Pancreas (tissue), 10 donors: ENCODE measurements around the gene TMEM131L. TPM values are rescaled to one million over a fixed set of nuclear protein-coding genes. Genes with fewer than 3 reads are reported as not detected.

Source experiments
- ATAC-seq, 4 donors: fragments of 200-7000 bp; cut with Tn5 transposase; one replicate each; pipeline versions ENCODE4 v1.8.0 to v1.9.1; 2020; ENCODE audit warnings: mild to moderate bottlenecking in 4 of 4, moderate library complexity in 4 of 4
- DNase-seq, 6 donors: peaks; one replicate each; pipeline ENCODE4 v3.0.0-alpha.2; 2020
- FAIRE-seq: peaks from 2 replicates; lab custom pipeline; 2012; peaks lifted over from hg19 to GRCh38; lab: Jason Lieb, UNC
- H3K27ac ChIP-seq, 4 donors: fragments of 200-600 bp; sonication (generic); 1 replicate in 3 of 4; 2 replicates in 1 of 4; pipeline versions ENCODE4 v1.5.0 to v1.8.0; 2020
- H3K27me3 ChIP-seq, 4 donors: fragments of 200-600 bp; one replicate each; pipeline ENCODE4 v1.8.0; 2021
- H3K36me3 ChIP-seq, 3 donors: fragments of 200-600 bp; sonication (generic) in 1 of 3; one replicate each; pipeline versions ENCODE4 v1.5.0 to v1.8.0; 2020 to 2021
- H3K4me1 ChIP-seq, 3 donors: fragments of 200-600 bp; one replicate each; pipeline ENCODE4 v1.8.0; 2021
- H3K4me3 ChIP-seq, 4 donors: fragments of 200-600 bp; sonication (generic) in 2 of 4; one replicate each; pipeline versions ENCODE4 v1.5.0 to v1.8.0; 2020 to 2021
- H3K9me3 ChIP-seq, 4 donors: fragments of 200-600 bp; one replicate each; pipeline ENCODE4 v1.8.0; 2021
- CTCF ChIP-seq, 4 donors: fragments of 200-600 bp; sonication (generic) in 3 of 4; IDR thresholded peaks; one replicate each; pipeline versions ENCODE4 v1.5.0 to v1.8.0; 2021; ENCODE audit warnings: antibody characterized with exemption in 4 of 4
- WGBS, 2 donors: extraction: QIAGEN DNeasy Blood & Tissue Kit; methylation state at CpG; one replicate each; pipeline ENCODE4 v1.1.7; 2013; 5-methylcytosine and 5-hydroxymethylcytosine counted together
- intact Hi-C, 3 donors: fragments of 100-400 bp; cut with DNase I; formaldehyde crosslinking; loops; one replicate each; pipeline versions ENCODE4 v1.11.1 to v1.14.2; 2022
- polyA plus RNA-seq, 2 donors: library from polyadenylated mRNA; stranded (reverse); fragments of 200-250 nt; gene quantifications; one replicate each; pipeline ENCODE4 v1.2.3, GENCODE V29; 2013
- total RNA-seq, 6 donors: library from RNA; stranded (reverse); fragmentation: NEBNext Ultra II Directional in 4 of 6; extraction: Animal tissue kit (Norgen Biotek cat#: 25700) in 4 of 6; gene quantifications; one replicate each; pipeline versions ENCODE4 v1.2.1 to v1.2.4, GENCODE V29; 2021 to 2023
- donor health status: healthy with polysubstance abuse.
- donor health status: DM: no; HTN: no; CAD: no; lungs with moderate emphysema.
- donor health status: DM: no; HTN: no; CAD: no.
- donor health status: control.
- donor health status: control.
- donor health status: Bipolar disorder and iron deficiency.
- donor health status: DM: yes; HTN: yes; CAD: no.
- donor health status: DM: no; HTN: no; CAD: no.
- donor health status: DM: no; HTN: no; CAD: no.
- donor health status: DM: yes; HTN: yes; CAD: no.

Gene TMEM131L
- total and polyA plus RNA-seq, 8 donors: 9.4 to 29.5 (median 20.1) TPM

- intact Hi-C loops: loop anchor here in 1 of 3 donors (5.0 kb wide), 1 partner anchor 143 kb away; no protein-coding TSS in a partner anchor
- peaks cover 0 to 10% (median 0%) of the 10 kb centered on the region in 3 donors for H3K4me1 ChIP-seq
- no peak for TF ChIP-seq CTCF (IDR thresholded peaks at IDR 0.05)
- H3K36me3 ChIP-seq: no peaks in the 10 kb centered on the region
- 44 to 69% methylated on average over 2 of the region's 2 CpGs for WGBS, 2 donors
- DNase-seq (no peak), FAIRE-seq (no peak), ATAC-seq (no peak)
- no peak overlapping the region for H3K4me3 ChIP-seq
- no peak overlapping the region for H3K27ac ChIP-seq
- no peaks in the 10 kb centered on the region for H3K27me3 ChIP-seq
- H3K9me3 ChIP-seq: no peaks in the 10 kb centered on the region
Measured at GRCh38 chr4:153434190-153434589, 32.0 kb upstream of the TMEM131L start.

GRCh38 chr4:153438916-153439756, 27.0 kb upstream of the TMEM131L start:
- no peaks in the 10 kb centered on the region for H3K36me3 ChIP-seq
- no peaks in the 10 kb centered on the region for H3K9me3 ChIP-seq
- TF ChIP-seq CTCF (IDR thresholded peaks at IDR 0.05): no peak
- no peak overlapping the region for H3K27ac ChIP-seq
- no peak overlapping the region for H3K4me3 ChIP-seq
- DNase-seq (no peak), ATAC-seq (peak in 1 of 4 donors; percentile 20), FAIRE-seq (no peak)
- intact Hi-C loops: no loop called here
- WGBS, 2 donors: 79 to 85% methylated on average over 13 of the region's 13 CpGs
- peaks cover 0 to 4% (median 0%) of the 10 kb centered on the region in 3 donors for H3K4me1 ChIP-seq
- H3K27me3 ChIP-seq: no peaks in the 10 kb centered on the region

GRCh38 chr4:153439831-153440230, 26.3 kb upstream of the TMEM131L start:
- no peak for DNase-seq
- Histone ChIP-seq H3K27ac (no peak overlapping the region), H3K9me3 (no peaks in the 10 kb centered on the region), H3K27me3 (no peaks in the 10 kb centered on the region), H3K4me1 (no peaks in the 10 kb centered on the region), H3K36me3 (no peaks in the 10 kb centered on the region), H3K4me3 (no peak overlapping the region)
- no peak for FAIRE-seq
- 90 to 92% methylated on average over 9 of the region's 9 CpGs for WGBS, 2 donors
- intact Hi-C loops: no loop called here
- no peak for TF ChIP-seq CTCF (IDR thresholded peaks at IDR 0.05)
- ATAC-seq: no peak

- ATAC-seq (no peak), FAIRE-seq (no peak), DNase-seq (no peak)
- WGBS, 2 donors: 88 to 92% methylated on average over 5 to 6 of the region's 6 CpGs
- H3K9me3 ChIP-seq: no peaks in the 10 kb centered on the region
- H3K4me1 ChIP-seq: no peaks in the 10 kb centered on the region
- TF ChIP-seq CTCF (IDR thresholded peaks at IDR 0.05): no peak
- intact Hi-C loops: no loop called here
- H3K27ac ChIP-seq: no peak overlapping the region
- H3K36me3 ChIP-seq: no peaks in the 10 kb centered on the region
- no peak overlapping the region for H3K4me3 ChIP-seq
- H3K27me3 ChIP-seq: no peaks in the 10 kb centered on the region
Measured at GRCh38 chr4:153440475-153440874, 25.7 kb upstream of the TMEM131L start.
